Effector memory CD8-positive, alpha-beta T cell (primary cell): ENCODE data around the gene DIS3L2.

Source experiments
- ATAC-seq: fragments of 150-1000 bp; cut with Tn5 transposase; replicated peaks from 2 replicates; pipeline ENCODE4 v1.10.0; 2021; ENCODE audit warnings: mild to moderate bottlenecking, moderate library complexity
- DNase-seq, 3 experiments: peaks; one replicate each; pipeline ENCODE4 v3.0.0; 2021
- H3K27ac Mint-ChIP-seq, 2 donors: one replicate each; pipeline ENCODE4 v1.8.0; 2022; ENCODE audit warnings: mild to moderate bottlenecking in 2 of 2, mixed read lengths in 2 of 2, moderate library complexity in 2 of 2
- H3K27me3 Mint-ChIP-seq, 2 donors: one replicate each; pipeline ENCODE4 v1.8.0; 2022; ENCODE audit warnings: mixed read lengths in 2 of 2
- H3K36me3 Mint-ChIP-seq: one replicate; pipeline ENCODE4 v1.8.0; 2022; ENCODE audit warnings: mild to moderate bottlenecking, moderate library complexity, mixed read lengths; ENCODE audit not compliant: insufficient read depth
- H3K4me1 Mint-ChIP-seq, 2 donors: one replicate each; pipeline ENCODE4 v1.8.0; 2022; ENCODE audit warnings: low read depth in 2 of 2, mixed read lengths in 2 of 2
- H3K4me3 Mint-ChIP-seq, 2 donors: one replicate each; pipeline ENCODE4 v1.8.0; 2022; ENCODE audit warnings: mild to moderate bottlenecking in 2 of 2, mixed read lengths in 2 of 2, moderate library complexity in 2 of 2
- H3K9me3 Mint-ChIP-seq, 2 donors: one replicate each; pipeline ENCODE4 v1.8.0; 2022; ENCODE audit warnings: mixed read lengths in 2 of 2

DIS3L2 gene

GRCh38 chr2:232196802-232197201, 235.3 kb downstream of the DIS3L2 start:
- H3K4me3 Mint-ChIP-seq, result no peak overlapping the region
- DNase-seq, result no peak
- H3K4me1 Mint-ChIP-seq, result no peaks in the 10 kb centered on the region
- peaks cover 14% of the 10 kb centered on the region for H3K36me3 Mint-ChIP-seq
- no peak overlapping the region for H3K27ac Mint-ChIP-seq
- peaks cover 0 to 4% of the 10 kb centered on the region in 2 donors for H3K9me3 Mint-ChIP-seq
- no peaks in the 10 kb centered on the region for H3K27me3 Mint-ChIP-seq
- ATAC-seq, result no peak

GRCh38 chr2:232200195-232200594, 238.7 kb downstream of the DIS3L2 start:
- Mint-ChIP-seq H3K9me3 (no peaks in the 10 kb centered on the region), H3K27ac (no peak overlapping the region), H3K27me3 (no peaks in the 10 kb centered on the region)

GRCh38 chr2:232203166-232203891, 241.8 kb downstream of the DIS3L2 start:
- peaks cover 3% of the 10 kb centered on the region for H3K36me3 Mint-ChIP-seq
- H3K4me1 Mint-ChIP-seq, result peaks cover 0 to 1% of the 10 kb centered on the region in 2 donors

More at GRCh38 chr2:232200195-232200594, 238.7 kb downstream of the DIS3L2 start:
- Mint-ChIP-seq H3K4me1 (no peaks in the 10 kb centered on the region), H3K4me3 (no peak overlapping the region), H3K36me3 (peaks cover 10% of the 10 kb centered on the region)
- DNase-seq, result no peak
- no peak for ATAC-seq

GRCh38 chr2:232203936-232204335, 242.4 kb downstream of the DIS3L2 start:
- Mint-ChIP-seq H3K36me3 (peaks cover 3% of the 10 kb centered on the region), H3K27ac (peak overlapping the region; percentile 4 to 8), H3K4me1 (peaks cover 0 to 2% of the 10 kb centered on the region in 2 donors), H3K4me3 (no peak overlapping the region), H3K9me3 (no peaks in the 10 kb centered on the region), H3K27me3 (no peaks in the 10 kb centered on the region)
- ATAC-seq, result no peak
- no peak for DNase-seq

More at GRCh38 chr2:232203166-232203891, 241.8 kb downstream of the DIS3L2 start:
- Mint-ChIP-seq H3K27me3 (no peaks in the 10 kb centered on the region), H3K9me3 (no peaks in the 10 kb centered on the region), H3K27ac (peak overlapping the region; percentile 4 to 8), H3K4me3 (no peak overlapping the region)
- DNase-seq, result no peak
- no peak for ATAC-seq

- Mint-ChIP-seq H3K4me1 (peaks cover 4 to 5% of the 10 kb centered on the region in 2 donors), H3K27ac (no peak overlapping the region), H3K36me3 (peaks cover 3% of the 10 kb centered on the region), H3K9me3 (no peaks in the 10 kb centered on the region), H3K27me3 (no peaks in the 10 kb centered on the region), H3K4me3 (no peak overlapping the region)
- DNase-seq (no peak), ATAC-seq (no peak)
Observed at GRCh38 chr2:232204457-232204931, 243.0 kb downstream of the DIS3L2 start.

GRCh38 chr2:232207174-232207573, 245.7 kb downstream of the DIS3L2 start:
- ATAC-seq, result no peak
- peaks cover 11 to 13% of the 10 kb centered on the region in 2 donors for H3K4me1 Mint-ChIP-seq
- no peak overlapping the region for H3K27ac Mint-ChIP-seq

GRCh38 chr2:232210306-232210705, 248.8 kb downstream of the DIS3L2 start:
- Mint-ChIP-seq H3K4me1 (peaks cover 18 to 19% of the 10 kb centered on the region in 2 donors), H3K9me3 (no peaks in the 10 kb centered on the region), H3K4me3 (no peak overlapping the region), H3K36me3 (peaks cover 4% of the 10 kb centered on the region), H3K27ac (no peak overlapping the region), H3K27me3 (no peaks in the 10 kb centered on the region)
- ATAC-seq (no peak), DNase-seq (no peak)

More at GRCh38 chr2:232207174-232207573, 245.7 kb downstream of the DIS3L2 start:
- H3K36me3 Mint-ChIP-seq, result no peaks in the 10 kb centered on the region
- no peak for DNase-seq
- no peaks in the 10 kb centered on the region for H3K27me3 Mint-ChIP-seq
- no peak overlapping the region for H3K4me3 Mint-ChIP-seq
- H3K9me3 Mint-ChIP-seq, result no peaks in the 10 kb centered on the region

GRCh38 chr2:232211743-232212686, 250.5 kb downstream of the DIS3L2 start:
- no peak overlapping the region for H3K4me3 Mint-ChIP-seq
- ATAC-seq (no peak), DNase-seq (no peak)
- H3K4me1 Mint-ChIP-seq, result peaks cover 18% of the 10 kb centered on the region in 2 donors
- H3K36me3 Mint-ChIP-seq, result peaks cover 4% of the 10 kb centered on the region
- H3K27ac Mint-ChIP-seq, result no peak overlapping the region
- no peaks in the 10 kb centered on the region for H3K27me3 Mint-ChIP-seq
- no peaks in the 10 kb centered on the region for H3K9me3 Mint-ChIP-seq

- no peak for ATAC-seq
- H3K4me3 Mint-ChIP-seq, result no peak overlapping the region
- H3K27ac Mint-ChIP-seq, result no peak overlapping the region
Observed at GRCh38 chr2:232213176-232213575, 251.7 kb downstream of the DIS3L2 start.

GRCh38 chr2:232214053-232214452, 252.5 kb downstream of the DIS3L2 start:
- H3K4me1 Mint-ChIP-seq, result peaks cover 24 to 27% of the 10 kb centered on the region in 2 donors
- ATAC-seq, result no peak
- H3K27ac Mint-ChIP-seq, result no peak overlapping the region
- DNase-seq, result no peak
- no peaks in the 10 kb centered on the region for H3K27me3 Mint-ChIP-seq
- H3K9me3 Mint-ChIP-seq, result no peaks in the 10 kb centered on the region
- peaks cover 4% of the 10 kb centered on the region for H3K36me3 Mint-ChIP-seq
- no peak overlapping the region for H3K4me3 Mint-ChIP-seq

More at GRCh38 chr2:232213176-232213575, 251.7 kb downstream of the DIS3L2 start:
- H3K36me3 Mint-ChIP-seq, result peaks cover 4% of the 10 kb centered on the region
- no peak for DNase-seq
- no peaks in the 10 kb centered on the region for H3K27me3 Mint-ChIP-seq
- peaks cover 21 to 23% of the 10 kb centered on the region in 2 donors for H3K4me1 Mint-ChIP-seq
- H3K9me3 Mint-ChIP-seq, result no peaks in the 10 kb centered on the region

GRCh38 chr2:232216028-232216427, 254.5 kb downstream of the DIS3L2 start:
- DNase-seq, result no peak
- Mint-ChIP-seq H3K27me3 (no peaks in the 10 kb centered on the region), H3K27ac (peak overlapping the region in 1 of 2 donors; percentile 2), H3K9me3 (no peaks in the 10 kb centered on the region), H3K36me3 (peaks cover 4% of the 10 kb centered on the region), H3K4me1 (peaks cover 25 to 27% of the 10 kb centered on the region in 2 donors), H3K4me3 (no peak overlapping the region)
- no peak for ATAC-seq

- Mint-ChIP-seq H3K9me3 (no peaks in the 10 kb centered on the region), H3K36me3 (peaks cover 8% of the 10 kb centered on the region), H3K27me3 (no peaks in the 10 kb centered on the region), H3K4me1 (peaks cover 13 to 14% of the 10 kb centered on the region in 2 donors), H3K4me3 (no peak overlapping the region), H3K27ac (peak overlapping the region in 1 of 2 donors; percentile 9)
- no peak for ATAC-seq
- no peak for DNase-seq
Observed at GRCh38 chr2:232218778-232219495, 257.4 kb downstream of the DIS3L2 start.

GRCh38 chr2:232219496-232219870, 258.0 kb downstream of the DIS3L2 start:
- Mint-ChIP-seq H3K27ac (peak overlapping the region in 1 of 2 donors; percentile 9), H3K27me3 (no peaks in the 10 kb centered on the region), H3K4me3 (no peak overlapping the region), H3K9me3 (no peaks in the 10 kb centered on the region), H3K4me1 (peaks cover 13 to 14% of the 10 kb centered on the region in 2 donors), H3K36me3 (peaks cover 5% of the 10 kb centered on the region)
- no peak for ATAC-seq
- DNase-seq, result no peak
